CD14-positive monocyte (primary cell): Measurements from ENCODE around the gene FNDC3B. TPM values are rescaled to one million over a fixed set of nuclear protein-coding genes. Genes with fewer than 3 reads are reported as not detected.

ENCODE experiments used
- DNase-seq, 3 donors: peaks; one replicate each; pipeline ENCODE4 v3.0.0-alpha.2; 2011 to 2022
- H2AFZ ChIP-seq: 2 replicates; pipeline ENCODE4 v1.6.0; 2012; ENCODE audit warnings: mild to moderate bottlenecking, low read depth, low read length, inconsistent platforms; ENCODE audit not compliant: insufficient read depth, poor library complexity, severe bottlenecking
- H3K27ac ChIP-seq, 2 donors: 1 replicate in 1 of 2; 2 replicates in 1 of 2; pipeline ENCODE4 v1.5.1; 2012 to 2013; ENCODE audit warnings: low read length in 2 of 2, control low read depth in 1 of 2, inconsistent platforms in 1 of 2, low read depth in 1 of 2, mild to moderate bottlenecking in 1 of 2
- H3K27me3 ChIP-seq, 2 donors: one replicate each; pipeline versions ENCODE4 v1.6.0 to v1.6.1; 2011 to 2013; ENCODE audit warnings: low read length in 2 of 2; ENCODE audit not compliant: control insufficient read depth in 2 of 2, insufficient read depth in 2 of 2
- H3K36me3 ChIP-seq, 2 donors: replicated peaks in 1 of 2; 1 replicate in 1 of 2; 2 replicates in 1 of 2; pipeline versions ENCODE4 v1.5.1 to v1.6.1; 2012 to 2013; ENCODE audit warnings: low read length in 2 of 2, control low read depth in 1 of 2, inconsistent platforms in 1 of 2, mild to moderate bottlenecking in 1 of 2; ENCODE audit not compliant: insufficient read depth in 2 of 2, control insufficient read depth in 1 of 2
- H3K4me1 ChIP-seq, 2 donors: 1 replicate in 1 of 2; 2 replicates in 1 of 2; pipeline versions ENCODE4 v1.5.1 to v1.6.1; 2012 to 2013; ENCODE audit warnings: low read length in 2 of 2, control low read depth in 1 of 2, inconsistent platforms in 1 of 2, mild to moderate bottlenecking in 1 of 2, moderate library complexity in 1 of 2; ENCODE audit not compliant: insufficient read depth in 2 of 2, control insufficient read depth in 1 of 2
- H3K4me2 ChIP-seq: replicated peaks from 2 replicates; pipeline ENCODE3; 2012; ENCODE audit warnings: low read length, moderate library complexity, mild to moderate bottlenecking; ENCODE audit not compliant: poor library complexity, severe bottlenecking; ENCODE audit errors: extremely low read depth
- H3K4me3 ChIP-seq, 3 experiments: fragments of 200-600 bp in 1 of 3; sonication (generic) in 1 of 3; replicated peaks in 1 of 3; 1 replicate in 2 of 3; 2 replicates in 1 of 3; pipeline ENCODE4 v1.5.1; 2011 to 2013; ENCODE audit warnings: low read length in 3 of 3, mild to moderate bottlenecking in 3 of 3, control low read depth in 2 of 3, low read depth in 2 of 3, inconsistent platforms in 1 of 3, moderate library complexity in 1 of 3
- H3K79me2 ChIP-seq: 2 replicates; pipeline ENCODE4 v1.6.0; 2012; ENCODE audit warnings: mild to moderate bottlenecking, control low read depth, inconsistent platforms, low read length, moderate library complexity; ENCODE audit not compliant: insufficient read depth
- H3K9ac ChIP-seq: 2 replicates; pipeline ENCODE4 v1.6.0; 2017; ENCODE audit warnings: low read length, mild to moderate bottlenecking; ENCODE audit not compliant: insufficient read depth, poor library complexity, severe bottlenecking
- H3K9me3 ChIP-seq, 2 donors: replicated peaks in 1 of 2; 1 replicate in 1 of 2; 2 replicates in 1 of 2; pipeline versions ENCODE4 v1.5.1 to v1.6.1; 2012 to 2013; ENCODE audit warnings: low read length in 2 of 2, control low read depth in 1 of 2; ENCODE audit not compliant: control insufficient read depth in 1 of 2, insufficient read depth in 1 of 2
- H4K20me1 ChIP-seq: 2 replicates; pipeline ENCODE4 v1.6.0; 2012; ENCODE audit warnings: mild to moderate bottlenecking, low read length, control low read depth, moderate library complexity; ENCODE audit not compliant: insufficient read depth
- H3K27ac Mint-ChIP-seq, 7 donors: one replicate each; pipeline ENCODE4 v1.8.0; 2020; ENCODE audit warnings: mild to moderate bottlenecking in 7 of 7, mixed read lengths in 7 of 7, moderate library complexity in 6 of 7, inconsistent platforms in 2 of 7
- H3K27me3 Mint-ChIP-seq, 3 donors: one replicate each; pipeline ENCODE4 v1.8.0; 2021 to 2022; ENCODE audit warnings: low read depth in 3 of 3, mild to moderate bottlenecking in 3 of 3, mixed read lengths in 3 of 3, moderate library complexity in 3 of 3, inconsistent platforms in 1 of 3
- H3K36me3 Mint-ChIP-seq, 2 donors: one replicate each; pipeline ENCODE4 v1.8.0; 2020; ENCODE audit warnings: mixed read lengths in 2 of 2, inconsistent platforms in 1 of 2, mild to moderate bottlenecking in 1 of 2
- H3K4me1 Mint-ChIP-seq: one replicate; pipeline ENCODE4 v1.8.0; 2020; ENCODE audit warnings: mild to moderate bottlenecking, mixed read lengths
- H3K4me3 Mint-ChIP-seq, 2 donors: one replicate each; pipeline ENCODE4 v1.8.0; 2020; ENCODE audit warnings: mild to moderate bottlenecking in 2 of 2, mixed read lengths in 2 of 2, moderate library complexity in 1 of 2
- H3K9me3 Mint-ChIP-seq, 7 donors: one replicate each; pipeline ENCODE4 v1.8.0; 2020 to 2022; ENCODE audit warnings: mixed read lengths in 7 of 7, mild to moderate bottlenecking in 6 of 7, moderate library complexity in 6 of 7, inconsistent platforms in 2 of 7
- WGBS: methylation state at CpG from one replicate; pipeline ENCODE4 v1.1.5; 2013; ENCODE audit warnings: missing lambda C conversion rate; ENCODE audit not compliant: insufficient coverage; 5-methylcytosine and 5-hydroxymethylcytosine counted together
- intact Hi-C, 2 donors: fragments of 100-400 bp; cut with micrococcal nuclease; formaldehyde crosslinking; loops; one replicate each; pipeline versions ENCODE4 v1.15.0 to v1.15.1; 2023
- polyA plus RNA-seq, 3 donors: library from polyadenylated mRNA; depleted of rRNA in 1 of 3; unstranded in 2 of 3; stranded (reverse) in 1 of 3; fragments of 300-500 nt in 2 of 3; fragments of >200 nt in 1 of 3; fragmentation: Illumina TruSeq in 2 of 3; gene quantifications; 1 replicate in 2 of 3; 2 replicates in 1 of 3; pipeline ENCODE4 v1.2.3, GENCODE V29; 2012 to 2021
- TF ChIP-seq, protein P1 (sequence below): fragments of 200-600 bp; IDR thresholded peaks from one replicate; pipeline ENCODE4 v1.8.0; 2022; ENCODE audit warnings: antibody characterized with exemption, mild to moderate bottlenecking

Gene FNDC3B
- polyA plus RNA-seq, 3 donors: 19.6 to 36.1 (median 25.7) TPM

DNA sequence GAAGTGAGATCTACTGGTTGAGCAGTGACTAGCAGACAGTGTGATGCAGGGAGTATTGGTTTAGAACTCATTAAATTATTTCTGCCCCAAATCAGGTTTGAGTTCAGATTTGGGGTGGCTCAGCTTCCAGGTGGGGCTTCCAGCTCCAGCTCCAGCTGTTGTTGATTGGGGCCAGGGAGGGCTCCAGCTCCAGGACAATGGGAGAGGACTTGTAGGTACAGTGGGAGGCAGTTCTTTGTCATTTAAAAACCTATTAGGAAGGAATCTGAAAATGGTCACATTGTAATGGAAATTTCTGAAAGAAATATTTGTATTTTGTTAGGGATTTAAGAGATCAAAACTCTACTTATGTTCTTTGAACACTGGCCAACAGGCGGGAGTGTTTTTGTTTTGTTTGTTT, 97.0 kb downstream of the FNDC3B start:
- H4K20me1 ChIP-seq: no peaks in the 10 kb centered on the region
- H3K4me2 ChIP-seq: peak overlapping the region; percentile 10
- no peaks in the 10 kb centered on the region for H3K9me3 ChIP-seq
- peaks cover 90 to 100% of the 10 kb centered on the region in 2 donors for H3K4me1 ChIP-seq
- H3K4me1 Mint-ChIP-seq: peaks cover 86% of the 10 kb centered on the region
- H3K79me2 ChIP-seq: peaks cover 97% of the 10 kb centered on the region
- peak overlapping the region; percentile 93 to 98 (median 97) for H3K27ac Mint-ChIP-seq
- H3K27me3 ChIP-seq: no peaks in the 10 kb centered on the region
- no peaks in the 10 kb centered on the region for H3K36me3 ChIP-seq
- intact Hi-C loops: no loop called here
- no peak overlapping the region for H3K4me3 ChIP-seq
- WGBS: no CpG with 5 or more reads among the region's 1 CpG
- H3K9me3 Mint-ChIP-seq: no peaks in the 10 kb centered on the region
- peak overlapping the region; percentile 38 for H3K9ac ChIP-seq
- no peak for DNase-seq
- H3K27ac ChIP-seq: peak overlapping the region; percentile 84 to 100
- peaks cover 34 to 45% of the 10 kb centered on the region in 2 donors for H3K36me3 Mint-ChIP-seq
- H3K27me3 Mint-ChIP-seq: no peaks in the 10 kb centered on the region
- no peak overlapping the region for H2AFZ ChIP-seq
- peak overlapping the region; percentile 20 to 40 for H3K4me3 Mint-ChIP-seq
- TF ChIP-seq, protein P1, sequence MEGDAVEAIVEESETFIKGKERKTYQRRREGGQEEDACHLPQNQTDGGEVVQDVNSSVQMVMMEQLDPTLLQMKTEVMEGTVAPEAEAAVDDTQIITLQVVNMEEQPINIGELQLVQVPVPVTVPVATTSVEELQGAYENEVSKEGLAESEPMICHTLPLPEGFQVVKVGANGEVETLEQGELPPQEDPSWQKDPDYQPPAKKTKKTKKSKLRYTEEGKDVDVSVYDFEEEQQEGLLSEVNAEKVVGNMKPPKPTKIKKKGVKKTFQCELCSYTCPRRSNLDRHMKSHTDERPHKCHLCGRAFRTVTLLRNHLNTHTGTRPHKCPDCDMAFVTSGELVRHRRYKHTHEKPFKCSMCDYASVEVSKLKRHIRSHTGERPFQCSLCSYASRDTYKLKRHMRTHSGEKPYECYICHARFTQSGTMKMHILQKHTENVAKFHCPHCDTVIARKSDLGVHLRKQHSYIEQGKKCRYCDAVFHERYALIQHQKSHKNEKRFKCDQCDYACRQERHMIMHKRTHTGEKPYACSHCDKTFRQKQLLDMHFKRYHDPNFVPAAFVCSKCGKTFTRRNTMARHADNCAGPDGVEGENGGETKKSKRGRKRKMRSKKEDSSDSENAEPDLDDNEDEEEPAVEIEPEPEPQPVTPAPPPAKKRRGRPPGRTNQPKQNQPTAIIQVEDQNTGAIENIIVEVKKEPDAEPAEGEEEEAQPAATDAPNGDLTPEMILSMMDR: no peak

DNA sequence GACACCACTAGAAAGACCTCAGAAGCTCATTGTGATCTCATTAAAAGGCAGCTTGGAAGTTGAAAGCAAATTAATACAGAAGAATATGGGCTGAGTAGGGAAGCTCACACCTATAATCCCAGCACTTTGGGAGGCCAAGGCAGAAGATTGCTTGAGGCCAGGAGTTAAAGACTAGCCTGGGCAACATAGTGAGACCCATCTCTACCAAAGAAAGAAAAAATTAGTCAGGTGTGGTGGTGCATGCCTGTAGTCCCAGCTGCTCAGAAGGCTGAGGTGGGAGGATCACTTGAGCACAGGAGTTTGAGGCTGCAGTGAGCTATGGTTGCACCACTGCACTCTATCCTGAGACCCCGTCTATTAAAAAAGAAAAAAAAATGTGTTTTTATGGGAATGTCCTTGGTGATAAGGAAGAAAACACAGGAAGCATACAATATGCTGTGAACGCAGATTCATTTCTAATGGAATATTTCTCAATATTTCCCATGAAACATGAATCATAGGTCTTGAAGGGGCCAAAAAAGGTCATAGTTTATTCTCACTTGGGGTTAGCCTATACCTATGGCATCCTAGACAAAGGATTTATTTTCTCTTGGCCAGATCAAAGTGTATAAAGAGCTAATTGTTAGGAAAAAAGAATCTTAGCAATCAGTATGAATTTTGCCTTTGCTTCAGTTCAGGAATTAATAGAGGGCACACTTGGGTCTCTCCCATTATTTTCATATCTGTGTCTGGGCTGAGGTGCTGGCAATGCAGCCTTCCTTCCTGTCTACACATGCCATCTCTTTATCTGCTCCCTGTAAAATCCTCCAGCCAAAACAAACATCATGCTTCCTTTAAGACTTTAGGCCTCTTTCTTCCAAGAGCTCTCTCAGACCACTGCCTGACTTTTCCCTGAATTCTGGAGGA, 98.2 kb downstream of the FNDC3B start:
- Histone ChIP-seq H3K9me3 (no peaks in the 10 kb centered on the region), H3K36me3 (no peaks in the 10 kb centered on the region), H3K9ac (no peak overlapping the region), H3K4me1 (peaks cover 90 to 100% of the 10 kb centered on the region in 2 donors), H3K4me2 (peak overlapping the region; percentile 1), H3K27ac (peak overlapping the region in 1 of 2 donors; percentile 100), H3K27me3 (no peaks in the 10 kb centered on the region), H3K79me2 (peaks cover 97% of the 10 kb centered on the region), H3K4me3 (no peak overlapping the region), H2AFZ (no peak overlapping the region), H4K20me1 (no peaks in the 10 kb centered on the region)
- DNase-seq: peak in 2 of 3 donors; percentile 59 to 74
- Mint-ChIP-seq H3K36me3 (peaks cover 31 to 46% of the 10 kb centered on the region in 2 donors), H3K27ac (peak overlapping the region; percentile 93 to 98 (median 97)), H3K4me3 (no peak overlapping the region), H3K9me3 (no peaks in the 10 kb centered on the region), H3K4me1 (peaks cover 90% of the 10 kb centered on the region), H3K27me3 (no peaks in the 10 kb centered on the region)
- TF ChIP-seq, protein P1: no peak
- no CpG with 5 or more reads among the region's 2 CpGs for WGBS
- intact Hi-C loops: no loop called here
